Cardiac septum (tissue), 1 donor: Measurements from ENCODE around the gene MAP1B. TPM values are rescaled to one million over a fixed set of nuclear protein-coding genes. Genes with fewer than 3 reads are reported as not detected.
"Not testable (repeated sequence)": the region's sequence is repeated elsewhere in the genome, so short reads cannot be mapped to it uniquely, and the experiment has no call there.

ENCODE experiments used
- DNase-seq: peaks from one replicate; pipeline ENCODE4 v3.0.0-alpha.2; 2020; ENCODE audit warnings: low spot score
- intact Hi-C: fragments of 100-400 bp; cut with DNase I; formaldehyde crosslinking; loops from one replicate; pipeline ENCODE4 v1.14.0; 2022
- long read RNA-seq: library from polyadenylated mRNA; unstranded; transcript quantifications from one replicate; pipeline ENCODE4 v2.0.0, GENCODE V29; 2021
- total RNA-seq: library from RNA; stranded (reverse); fragmentation: NEBNext Ultra II Directional; extraction: Animal tissue kit (Norgen Biotek cat#: 25700); gene quantifications from one replicate; pipeline ENCODE4 v1.2.1, GENCODE V29; 2021
- donor health status: DM: no; HTN: no; CAD: no.

The MAP1B gene
- total RNA-seq = 217 TPM
- long read RNA-seq, partial matches to known transcripts = 413 of 468 reads
- long read RNA-seq, other reads (novel, unspliced or antisense) = 55 of 468 reads

DNA sequence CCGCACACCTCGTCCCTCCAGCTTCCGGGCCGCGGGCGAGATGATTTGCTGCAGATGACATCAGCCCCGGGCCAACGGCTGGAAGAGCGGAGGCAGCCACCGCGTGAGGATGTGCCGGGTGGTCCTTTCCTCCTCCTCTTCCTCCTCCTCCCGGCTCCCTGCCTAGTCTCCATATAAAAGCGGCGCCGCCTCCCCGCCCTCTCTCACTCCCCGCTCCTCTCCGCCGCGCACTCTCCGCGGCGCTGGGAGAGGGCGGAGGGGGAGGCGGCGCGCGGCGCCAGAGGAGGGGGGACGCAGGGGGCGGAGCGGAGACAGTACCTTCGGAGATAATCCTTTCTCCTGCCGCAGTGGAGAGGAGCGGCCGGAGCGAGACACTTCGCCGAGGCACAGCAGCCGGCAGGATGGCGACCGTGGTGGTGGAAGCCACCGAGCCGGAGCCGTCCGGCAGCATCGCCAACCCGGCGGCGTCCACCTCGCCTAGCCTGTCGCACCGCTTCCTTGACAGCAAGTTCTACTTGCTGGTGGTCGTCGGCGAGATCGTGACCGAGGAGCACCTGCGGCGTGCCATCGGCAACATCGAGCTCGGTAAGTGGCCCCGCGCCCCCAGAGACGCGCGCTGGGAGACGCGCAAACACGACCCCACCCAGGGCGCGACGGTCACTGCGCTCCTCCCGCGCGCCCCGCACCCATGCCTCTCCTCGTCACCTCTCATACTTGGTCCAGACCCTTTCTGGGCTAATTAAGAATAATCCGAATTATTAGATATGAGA, at the start of gene MAP1B:
TSS of gene MAP1B (plus strand) at position 345 of the 770 bp plus-strand sequence. CDS start at position 402, 57 bp downstream.
- intact Hi-C loops = loop anchor here (2.0 to 5.0 kb wide), 2 partner anchors 180 to 325 kb away; no protein-coding TSS in a partner anchor
- DNase-seq = peak; percentile 80

DNA sequence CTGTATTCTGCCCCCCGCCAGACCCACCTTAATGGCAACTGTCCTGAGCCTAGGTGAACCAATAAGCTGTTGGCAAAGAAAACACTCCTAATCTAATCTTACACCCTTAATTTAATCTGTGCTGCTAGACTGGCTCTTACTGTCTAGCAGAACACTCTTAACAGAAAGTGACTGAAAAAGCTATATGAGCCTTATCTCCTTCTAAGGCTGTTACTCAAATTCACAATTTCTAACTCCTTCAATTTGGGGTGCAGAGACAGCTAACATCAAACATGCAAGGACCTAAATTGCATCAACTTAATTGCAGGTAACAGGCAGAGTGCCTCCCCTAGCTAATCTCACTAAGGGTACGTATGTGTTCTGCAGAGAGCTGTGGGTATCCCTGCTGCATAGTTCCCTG, 49.5 kb upstream of the MAP1B start:
- intact Hi-C loops = no loop called here
- no peak for DNase-seq

DNA sequence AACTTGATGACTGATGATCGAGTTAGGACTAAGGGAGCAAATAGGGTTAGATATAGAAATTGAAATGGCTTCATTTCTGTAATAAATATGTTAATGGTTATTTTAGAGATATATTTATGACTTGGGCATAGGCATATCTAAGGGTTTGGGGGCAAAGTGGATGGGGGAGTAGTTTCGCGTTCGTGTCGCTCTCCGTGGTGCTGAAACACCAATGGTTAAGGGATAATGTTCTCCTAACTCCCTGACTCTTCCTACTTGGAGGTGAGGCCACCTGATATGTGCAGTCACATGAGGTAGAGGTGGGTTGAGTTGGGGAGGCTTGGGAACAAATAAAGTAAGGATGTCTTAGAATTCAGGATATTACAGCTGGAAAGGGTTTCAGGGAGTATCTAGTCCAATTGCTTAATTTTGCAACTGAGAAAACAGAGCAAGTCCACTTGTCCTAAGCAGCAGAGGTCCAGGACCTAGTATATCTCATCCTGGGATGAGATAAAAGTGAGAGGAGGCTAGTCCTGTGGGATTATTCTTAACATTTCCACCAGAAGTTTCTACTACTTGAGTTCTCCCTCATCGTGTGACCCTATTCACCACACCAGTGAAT, 44.0 kb upstream of the MAP1B start:
- intact Hi-C loops = no loop called here
- no peak for DNase-seq

DNA sequence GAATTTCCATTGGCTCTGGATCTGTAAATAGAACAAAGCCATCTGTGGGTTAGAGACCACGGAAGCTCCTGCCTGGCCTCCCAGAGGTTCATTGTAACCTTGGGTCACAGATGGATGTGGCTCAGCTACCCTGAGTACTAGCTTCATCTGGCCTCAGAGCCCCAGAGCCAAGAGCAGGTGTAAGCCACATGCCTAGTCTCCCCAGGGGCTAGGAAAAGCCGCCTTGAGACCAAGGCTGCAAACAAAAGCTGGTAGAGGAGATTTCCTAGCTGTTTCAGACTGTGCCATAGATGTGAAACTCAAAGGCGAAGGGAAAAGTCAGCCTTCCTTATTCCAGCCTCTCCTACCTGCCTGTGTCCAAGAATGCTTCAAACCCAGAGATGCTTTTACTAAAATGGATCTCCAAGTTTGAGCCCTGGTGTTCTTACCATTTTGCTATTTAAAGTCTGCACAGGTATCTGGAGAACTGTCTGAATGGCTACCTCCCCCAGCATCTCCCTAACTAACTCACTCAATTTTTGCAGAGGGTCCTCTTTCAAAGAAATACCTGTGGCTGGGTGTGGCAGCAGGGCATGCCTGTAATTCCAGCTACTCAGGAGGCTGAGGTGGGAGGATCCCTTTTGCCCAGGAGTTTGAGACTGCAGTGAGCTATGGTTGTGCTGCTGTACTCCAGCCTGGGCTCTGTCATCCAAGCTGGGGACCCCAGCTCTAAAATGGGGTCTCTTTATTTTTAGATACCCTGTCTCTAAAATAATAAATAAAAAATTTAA, 42.3 kb upstream of the MAP1B start:
- intact Hi-C loops = no loop called here
- DNase-seq = no peak

DNA sequence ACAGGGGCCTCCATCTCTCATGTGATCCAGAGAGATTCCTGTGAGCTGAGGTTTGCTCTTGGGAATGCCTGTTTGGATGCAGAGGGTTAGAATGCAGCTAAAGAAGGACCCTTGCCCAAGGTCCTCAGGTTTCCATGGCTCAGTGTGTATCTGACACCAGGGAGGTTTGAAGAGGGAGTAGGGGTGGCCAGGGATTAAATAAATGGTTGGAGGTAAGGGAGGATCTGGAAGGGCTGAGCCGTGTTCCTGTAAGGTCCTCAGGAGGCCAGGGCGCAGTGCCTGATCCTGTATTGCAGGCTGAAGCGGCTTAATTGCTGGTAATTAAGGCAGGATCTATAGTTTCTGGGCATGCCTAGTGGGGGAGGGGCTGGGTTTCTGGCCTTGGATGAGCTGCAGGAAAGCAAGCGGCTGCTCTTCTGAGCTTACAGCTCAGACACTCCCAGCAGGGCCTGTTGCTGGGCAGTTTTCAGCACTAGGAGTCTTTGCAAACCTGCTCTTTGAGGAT, 41.5 kb upstream of the MAP1B start:
- intact Hi-C loops = no loop called here
- no peak for DNase-seq

DNA sequence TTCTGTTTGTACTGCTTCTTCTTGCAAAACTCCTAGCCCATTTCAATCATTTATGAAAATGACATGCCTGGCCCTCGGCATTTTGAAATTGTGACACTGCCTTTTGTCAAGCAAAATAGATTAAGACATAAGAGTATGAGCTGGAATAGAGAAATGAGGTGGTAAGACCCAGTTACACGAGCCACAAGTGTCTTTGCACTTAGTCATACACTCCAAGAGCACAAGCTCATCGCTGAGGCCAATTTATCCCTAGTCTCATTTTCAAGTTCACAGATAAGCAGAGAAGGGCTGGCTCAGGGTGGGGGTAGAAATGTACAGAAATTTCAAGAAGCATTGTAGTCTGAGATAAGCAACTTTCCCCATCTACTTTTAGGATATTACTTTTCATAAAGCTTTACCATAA, 40.6 kb upstream of the MAP1B start:
- DNase-seq = no peak
- intact Hi-C loops = no loop called here

DNA sequence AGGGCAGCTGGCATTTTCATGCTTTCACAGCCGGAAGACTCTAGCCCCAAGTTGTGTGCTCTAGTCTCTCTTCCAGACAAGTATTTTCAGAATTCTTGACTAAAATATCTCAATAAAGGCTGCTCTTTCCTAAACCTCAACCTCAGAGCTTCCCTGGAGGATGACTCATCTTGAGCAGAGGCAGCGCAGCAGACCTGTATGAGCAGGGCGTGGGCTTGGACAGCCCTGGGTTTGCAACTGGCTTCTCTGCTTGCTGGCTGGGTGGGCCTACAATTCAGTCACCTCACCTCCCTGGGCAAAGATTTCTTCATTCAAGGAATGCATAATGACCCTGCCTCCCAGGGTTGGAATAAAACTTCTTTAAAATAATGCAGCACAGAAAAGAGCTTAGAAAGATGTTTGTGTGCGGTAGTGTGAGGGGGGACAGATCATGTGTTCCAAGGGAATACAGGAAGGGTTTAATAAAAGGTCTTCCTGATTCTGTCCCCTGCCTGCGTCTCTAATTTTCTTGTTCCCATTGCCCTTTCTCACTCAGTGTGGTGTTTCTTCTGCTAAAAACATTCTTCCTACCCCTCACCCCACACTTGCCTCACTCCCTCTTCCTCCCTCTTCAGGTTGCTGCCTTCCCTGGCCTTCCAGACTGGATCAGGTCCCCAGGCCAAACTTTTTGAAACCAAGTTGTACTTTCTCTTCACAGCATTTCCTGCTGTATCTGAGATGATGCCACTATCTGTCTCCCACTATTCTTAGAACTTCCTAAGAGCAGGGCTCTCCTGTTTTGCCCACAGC, 39.4 kb upstream of the MAP1B start:
- intact Hi-C loops = no loop called here
- no peak for DNase-seq

DNA sequence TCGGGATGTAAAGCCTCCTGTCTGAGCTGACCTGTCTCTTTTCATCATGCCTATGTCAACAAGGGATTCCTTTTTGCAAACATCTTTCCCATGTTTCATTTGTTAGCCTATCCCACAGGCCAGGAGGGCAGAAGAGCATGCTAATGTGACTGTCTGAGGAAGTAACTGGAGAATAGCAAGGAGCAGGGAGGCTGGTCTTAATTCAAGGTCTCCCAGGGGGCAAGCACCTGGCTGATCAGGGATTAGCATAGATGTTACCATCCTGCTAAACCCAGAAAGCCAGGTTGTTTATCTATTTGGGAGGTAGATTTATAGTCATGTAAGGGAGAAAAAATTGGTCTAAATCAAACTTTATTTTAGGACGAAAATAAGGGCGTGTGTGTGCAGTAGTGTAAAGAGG, 36.7 kb upstream of the MAP1B start:
- intact Hi-C loops = no loop called here
- DNase-seq = no peak

DNA sequence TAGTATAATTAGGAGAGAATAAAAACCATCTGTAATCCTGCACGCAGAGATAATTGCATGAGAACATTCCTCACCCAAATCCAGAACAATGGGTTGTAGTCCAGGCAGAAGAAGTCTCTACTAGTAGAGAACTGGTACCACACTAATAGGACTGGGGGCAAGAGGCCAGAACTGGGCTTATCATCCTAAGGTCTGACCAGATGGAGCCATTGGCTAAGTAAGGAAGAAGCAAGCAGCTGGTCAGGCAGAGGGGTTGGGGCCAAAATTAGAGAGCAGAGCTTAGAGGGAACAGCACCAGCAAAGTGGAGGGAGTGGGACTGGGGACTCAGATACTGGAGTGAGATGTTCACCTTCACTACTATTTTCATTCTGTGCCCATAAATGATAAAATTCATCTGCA, 35.4 kb upstream of the MAP1B start:
- DNase-seq = no peak
- intact Hi-C loops = no loop called here

DNA sequence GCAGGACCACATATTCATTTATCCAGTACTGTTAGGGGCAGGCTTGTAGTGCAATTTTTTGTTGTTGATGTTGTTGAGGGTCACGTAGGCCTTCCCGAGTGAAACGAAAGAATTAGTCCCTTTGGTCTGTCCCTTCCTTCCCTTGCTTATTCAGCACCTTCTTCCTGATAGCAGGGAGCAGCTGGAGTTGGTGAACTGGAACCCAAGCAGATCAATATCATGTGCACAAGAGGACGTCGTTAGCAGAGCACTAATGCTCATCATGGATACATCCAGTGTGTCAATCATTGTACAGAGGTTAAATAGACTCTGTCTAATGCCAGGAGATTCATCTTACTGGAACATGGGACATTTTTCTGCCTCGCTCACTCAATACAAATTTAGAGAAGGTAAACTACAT, 33.0 kb upstream of the MAP1B start:
- intact Hi-C loops = no loop called here
- no peak for DNase-seq

DNA sequence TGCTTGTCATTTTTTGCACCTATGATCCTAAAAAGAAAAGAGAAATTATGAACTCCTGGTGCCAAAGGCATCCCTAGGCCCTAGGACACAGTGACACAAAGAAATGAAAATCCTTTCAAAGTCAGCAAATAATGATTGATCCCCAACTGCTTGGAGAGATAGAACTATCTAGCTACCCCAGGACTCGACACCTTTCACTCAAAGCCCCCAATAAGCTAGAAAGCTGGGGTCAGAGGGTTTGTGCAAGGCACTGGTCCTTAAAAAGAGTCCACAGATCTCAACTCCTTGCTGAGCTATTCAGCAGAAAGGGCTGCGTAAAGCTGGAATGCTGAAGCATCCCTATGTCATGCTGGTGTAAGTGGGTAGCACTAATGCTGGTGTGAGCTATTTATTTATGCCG, 31.8 kb upstream of the MAP1B start:
- intact Hi-C loops = no loop called here
- no peak for DNase-seq

DNA sequence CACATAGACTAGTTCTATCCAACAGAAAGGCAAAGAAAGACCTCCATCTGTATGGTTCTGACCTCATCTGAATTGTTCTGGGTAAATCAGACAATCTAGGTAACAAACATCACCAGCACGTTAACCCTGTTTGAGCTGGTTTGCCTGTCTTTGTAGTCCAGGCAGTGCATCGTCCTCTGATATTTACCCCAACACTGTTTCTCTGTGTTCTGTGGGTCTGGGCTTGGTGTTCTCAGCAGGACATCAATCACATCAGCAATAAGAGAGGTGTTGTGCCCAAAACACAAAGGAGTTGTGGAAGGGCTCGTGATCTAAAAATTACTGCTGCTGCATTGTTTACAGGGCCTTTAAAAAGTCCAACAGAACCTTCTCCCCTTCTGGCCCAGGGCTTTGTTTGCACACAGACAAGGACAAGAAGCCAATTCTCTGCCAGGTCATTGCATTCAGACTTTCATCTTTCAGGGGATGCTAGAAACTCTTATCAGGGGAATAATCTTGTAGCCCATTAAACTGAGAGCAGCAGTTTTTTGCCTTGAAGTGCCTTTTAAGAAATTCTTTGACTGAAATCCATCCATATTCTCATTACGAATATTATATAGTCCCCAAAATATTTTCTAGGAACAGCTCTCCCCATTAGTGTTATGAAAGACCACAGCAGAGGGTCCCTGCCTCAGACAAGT, 30.5 kb upstream of the MAP1B start:
- intact Hi-C loops = no loop called here
- DNase-seq = no peak

DNA sequence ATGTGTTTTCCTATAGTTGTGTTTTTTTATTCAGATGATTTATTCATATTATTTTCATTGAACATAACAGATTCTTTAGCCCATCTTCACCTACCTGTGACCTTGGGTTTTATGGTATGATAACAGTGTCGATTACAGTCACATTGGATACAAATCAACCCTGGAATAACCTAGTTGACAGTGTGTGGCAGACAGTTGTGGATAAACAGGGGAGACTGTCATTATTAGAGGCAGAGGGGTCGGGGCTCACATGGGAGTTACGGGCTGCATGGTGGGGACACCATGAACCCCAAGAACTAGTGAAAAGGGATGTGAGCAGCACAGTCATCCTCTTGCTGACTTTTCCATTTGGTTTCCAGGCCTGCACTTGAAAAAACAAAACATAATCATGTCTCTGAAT, 29.9 kb upstream of the MAP1B start:
- intact Hi-C loops = no loop called here
- no peak for DNase-seq

DNA sequence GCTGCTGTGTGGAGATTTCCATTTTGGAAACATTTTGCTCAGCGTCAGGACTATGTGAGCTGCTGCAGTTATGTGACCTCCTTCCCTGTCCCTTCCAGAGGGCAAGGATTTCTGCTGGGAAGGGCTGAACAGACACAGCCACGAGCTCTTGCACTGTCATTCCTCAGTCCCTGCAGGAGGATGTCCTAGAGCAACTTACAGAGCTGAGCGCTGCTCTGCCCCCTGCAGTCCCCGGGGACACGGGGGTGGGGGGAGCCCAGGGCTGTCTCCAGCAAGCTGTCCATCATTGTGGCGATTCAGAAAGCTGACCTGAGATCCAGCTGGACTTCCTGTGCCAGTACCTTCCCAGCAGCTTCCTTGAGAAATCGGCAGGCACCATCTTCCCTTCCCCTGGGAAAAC, 28.0 kb upstream of the MAP1B start:
- DNase-seq = no peak
- intact Hi-C loops = no loop called here

DNA sequence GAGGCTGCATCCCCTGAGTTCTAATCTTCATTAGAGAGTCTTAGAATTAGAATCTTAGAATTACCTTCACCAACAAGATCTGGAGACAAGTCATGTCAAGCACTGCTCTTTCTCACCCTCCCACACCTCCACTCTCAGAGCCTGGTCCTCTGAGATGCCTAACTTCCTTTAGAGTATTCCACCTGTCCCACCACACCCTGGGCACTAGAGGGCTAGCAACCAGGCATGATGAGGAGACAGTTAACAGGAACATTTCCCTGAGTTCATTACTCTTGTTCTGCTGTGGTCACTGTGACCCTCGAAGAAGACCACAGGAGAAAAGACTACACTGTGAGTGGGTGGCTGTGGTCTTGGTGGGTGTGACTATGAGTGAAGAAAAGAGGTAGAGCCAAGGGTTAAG, 25.2 kb upstream of the MAP1B start:
- no peak for DNase-seq

DNA sequence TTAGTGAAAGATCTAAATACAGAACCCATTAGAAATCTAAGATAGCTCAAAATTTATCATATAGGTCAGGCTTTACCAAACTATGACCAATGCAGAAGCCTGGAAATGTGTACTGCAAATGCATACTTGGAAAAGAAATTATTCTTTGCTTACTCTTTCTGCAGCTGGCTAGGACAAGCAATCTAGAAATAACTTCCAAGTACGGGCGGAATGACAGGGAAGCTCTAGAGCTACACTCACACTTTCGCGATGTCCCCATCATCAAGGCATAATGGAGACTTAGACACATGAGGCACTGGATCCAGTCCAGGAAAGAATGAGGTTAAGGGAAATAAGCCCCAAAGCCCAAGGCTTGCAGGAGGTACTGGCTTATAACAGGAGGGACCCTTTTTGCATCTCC, 22.4 kb upstream of the MAP1B start:
- DNase-seq = no peak

More for the DNA sequence above, 25.2 kb upstream of the MAP1B start:
- intact Hi-C loops = no loop called here

DNA sequence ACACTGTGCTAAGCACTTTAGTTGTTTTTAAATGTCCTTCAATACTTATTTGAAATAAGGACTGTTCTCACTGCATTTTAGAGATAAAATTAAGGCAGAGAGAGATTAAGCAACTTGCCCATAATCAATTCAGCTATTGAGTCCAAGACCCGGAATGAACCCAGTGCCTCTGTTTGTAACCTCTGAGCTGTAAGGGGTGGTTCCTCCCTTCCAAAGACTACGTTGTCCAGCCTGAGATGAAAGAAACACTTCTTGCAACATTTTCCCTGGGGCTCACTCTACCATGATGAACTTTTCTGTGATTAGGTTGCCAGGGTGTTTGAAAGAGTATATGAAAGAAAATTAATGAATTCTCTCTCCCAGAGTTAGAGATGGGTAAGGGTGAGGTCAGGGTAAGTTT, 22.0 kb upstream of the MAP1B start:
- intact Hi-C loops = no loop called here
- no peak for DNase-seq

More for the DNA sequence above, 22.4 kb upstream of the MAP1B start:
- intact Hi-C loops = no loop called here

DNA sequence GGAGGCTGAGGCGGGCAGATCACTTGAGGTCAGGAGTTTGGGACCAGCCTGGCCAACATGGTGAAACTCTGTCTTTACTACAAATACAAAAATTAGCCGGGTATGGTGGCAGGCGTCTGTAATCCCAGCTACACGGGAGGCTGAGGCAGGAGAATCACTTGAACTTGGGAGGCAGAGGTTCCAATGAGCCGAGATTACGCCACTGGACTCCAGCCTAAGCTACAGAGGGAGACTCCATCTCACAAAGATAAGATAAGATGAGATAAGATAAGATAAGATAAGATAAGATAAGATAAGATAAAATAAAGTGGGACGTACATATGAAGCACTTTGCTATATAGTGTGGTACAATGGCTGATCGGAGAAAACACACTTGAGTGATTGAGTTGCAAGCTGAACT, 17.6 kb upstream of the MAP1B start:
- DNase-seq, intact Hi-C loops: not testable (repeated sequence)

DNA sequence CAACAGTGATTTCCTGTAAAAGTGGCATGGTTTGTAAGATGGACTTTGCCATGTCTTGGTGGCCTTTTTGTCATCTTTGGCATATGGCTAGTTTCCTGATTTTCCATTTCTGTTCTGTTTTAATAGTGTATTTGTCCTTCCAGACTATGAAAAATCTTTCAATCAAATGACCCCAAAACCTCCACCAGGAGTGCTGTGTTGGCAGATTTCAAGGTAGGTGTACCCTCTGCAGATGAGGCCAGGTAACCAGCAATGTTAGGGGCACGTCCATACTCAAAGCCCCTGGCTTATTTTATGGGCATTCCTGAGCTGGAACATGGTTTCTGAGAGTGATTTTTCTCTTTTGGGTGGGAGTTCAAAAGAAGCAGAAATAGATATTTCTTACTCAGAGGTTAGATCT, 15.2 kb upstream of the MAP1B start:
- intact Hi-C loops = no loop called here
- no peak for DNase-seq
